Body of pancreas (tissue), 4 donors: Measurements from ENCODE around the gene HLA-DOB. TPM values are rescaled to one million over a fixed set of nuclear protein-coding genes. Genes with fewer than 3 reads are reported as not detected.
"Not testable (repeated sequence)": the region's sequence is repeated elsewhere in the genome, so short reads cannot be mapped to it uniquely, and the experiment has no call there.

Experiments used
- ATAC-seq: fragments of 150-250 bp; one replicate; pipeline ENCODE4 v1.9.1; 2016
- DNase-seq, 4 donors: peaks; one replicate each; pipeline ENCODE4 v3.0.0-alpha.2; 2019
- H3K27ac ChIP-seq, 4 donors: fragments of 200-600 bp; sonication (generic); 1 replicate in 3 of 4; 2 replicates in 1 of 4; pipeline versions ENCODE4 v1.5.1 to v1.6.1; 2016 to 2019; ENCODE audit warnings: mild to moderate bottlenecking in 1 of 4, mixed read lengths in 1 of 4, moderate library complexity in 1 of 4
- H3K27me3 ChIP-seq, 2 donors: fragments of 200-600 bp; sonication (generic); one replicate each; pipeline ENCODE4 v1.6.0; 2016; ENCODE audit warnings: mild to moderate bottlenecking in 1 of 2
- H3K36me3 ChIP-seq, 2 donors: fragments of 200-600 bp; sonication (generic); replicated peaks in 1 of 2; 2 replicates each; pipeline ENCODE4 v1.5.1; 2016; ENCODE audit warnings: low read depth in 2 of 2; ENCODE audit not compliant: insufficient read depth in 1 of 2
- H3K4me1 ChIP-seq: fragments of 200-600 bp; sonication (generic); one replicate; pipeline ENCODE4 v1.6.0; 2016
- H3K4me3 ChIP-seq, 2 donors: fragments of 200-600 bp; sonication (generic); 1 replicate in 1 of 2; 2 replicates in 1 of 2; pipeline ENCODE4 v1.5.1; 2016 to 2019
- H3K9me3 ChIP-seq, 3 donors: fragments of 200-600 bp; sonication (generic); 1 replicate in 2 of 3; 2 replicates in 1 of 3; pipeline ENCODE4 v1.5.1; 2016
- POLR2A ChIP-seq, 3 donors: fragments of 450-650 bp; IDR thresholded peaks; one replicate each; pipeline ENCODE4 v1.6.1; 2016; ENCODE audit warnings: antibody characterized with exemption in 3 of 3, mild to moderate bottlenecking in 2 of 3
- WGBS, 2 donors: methylation state at CpG; one replicate each; pipeline ENCODE4 v1.1.5; 2017; 5-methylcytosine and 5-hydroxymethylcytosine counted together
- intact Hi-C: fragments of 100-400 bp; cut with DNase I; formaldehyde crosslinking; loops from one replicate; pipeline ENCODE4 v1.15.1; 2023
- total RNA-seq, 2 donors: library from RNA; depleted of rRNA; stranded (reverse); fragments of >200 nt; gene quantifications; one replicate each; pipeline ENCODE4 v1.1.0, GENCODE V29; 2016
- TF ChIP-seq, protein P1 (sequence below), 7 experiments: fragments of 450-650 bp in 4 of 7; fragments of 200-600 bp in 3 of 7; sonication (generic) in 3 of 7; IDR thresholded peaks; one replicate each; pipeline ENCODE4 v1.5.1; 2016 to 2019; ENCODE audit warnings: antibody characterized with exemption in 7 of 7

The HLA-DOB gene
- total RNA-seq, 2 donors from 2014 or later = not detected

GRCh38 chr6:32785781-32786533 lies 30.8 kb downstream of the HLA-DOB start:
- ATAC-seq (no peak), DNase-seq (peak in 3 of 4 donors; percentile 15 to 68 (median 23))
- no peak overlapping the region for H3K27ac ChIP-seq
- TF ChIP-seq POLR2A (IDR thresholded peaks at IDR 0.05) = no peak
- TF ChIP-seq, protein P1, sequence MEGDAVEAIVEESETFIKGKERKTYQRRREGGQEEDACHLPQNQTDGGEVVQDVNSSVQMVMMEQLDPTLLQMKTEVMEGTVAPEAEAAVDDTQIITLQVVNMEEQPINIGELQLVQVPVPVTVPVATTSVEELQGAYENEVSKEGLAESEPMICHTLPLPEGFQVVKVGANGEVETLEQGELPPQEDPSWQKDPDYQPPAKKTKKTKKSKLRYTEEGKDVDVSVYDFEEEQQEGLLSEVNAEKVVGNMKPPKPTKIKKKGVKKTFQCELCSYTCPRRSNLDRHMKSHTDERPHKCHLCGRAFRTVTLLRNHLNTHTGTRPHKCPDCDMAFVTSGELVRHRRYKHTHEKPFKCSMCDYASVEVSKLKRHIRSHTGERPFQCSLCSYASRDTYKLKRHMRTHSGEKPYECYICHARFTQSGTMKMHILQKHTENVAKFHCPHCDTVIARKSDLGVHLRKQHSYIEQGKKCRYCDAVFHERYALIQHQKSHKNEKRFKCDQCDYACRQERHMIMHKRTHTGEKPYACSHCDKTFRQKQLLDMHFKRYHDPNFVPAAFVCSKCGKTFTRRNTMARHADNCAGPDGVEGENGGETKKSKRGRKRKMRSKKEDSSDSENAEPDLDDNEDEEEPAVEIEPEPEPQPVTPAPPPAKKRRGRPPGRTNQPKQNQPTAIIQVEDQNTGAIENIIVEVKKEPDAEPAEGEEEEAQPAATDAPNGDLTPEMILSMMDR (IDR thresholded peaks at IDR 0.05) = peak in 6 of 7 experiments; percentile 18 to 52 (median 33)
- intact Hi-C loops = no loop called here
- no peaks in the 10 kb centered on the region for H3K36me3 ChIP-seq
- 22 to 24% methylated on average over 5 of the region's 5 CpGs for WGBS, 2 donors
- no peak overlapping the region for H3K4me3 ChIP-seq
- H3K27me3 ChIP-seq = no peaks in the 10 kb centered on the region
- no peaks in the 10 kb centered on the region for H3K9me3 ChIP-seq
- no peaks in the 10 kb centered on the region for H3K4me1 ChIP-seq

DNA sequence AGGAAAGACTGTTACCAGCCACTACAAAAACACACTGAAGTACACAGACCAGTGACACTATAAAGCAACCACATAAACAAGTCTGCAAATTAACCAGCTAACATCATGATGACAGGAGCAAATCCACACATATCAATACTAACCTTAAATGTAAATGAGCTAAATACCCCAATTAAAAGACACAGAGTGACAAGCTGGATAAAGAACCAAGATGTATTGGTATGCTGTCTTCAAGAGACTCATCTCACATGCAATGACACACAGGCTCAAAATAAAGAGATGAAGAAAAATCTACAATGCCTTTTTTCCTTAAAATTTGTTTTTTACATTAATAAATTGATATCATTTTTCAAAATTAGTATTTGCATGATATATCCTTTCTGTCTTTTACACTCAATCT lies 33.9 kb downstream of the HLA-DOB start:
- H3K27ac ChIP-seq, ATAC-seq, H3K4me3 ChIP-seq, DNase-seq, H3K4me1 ChIP-seq, intact Hi-C loops, H3K9me3 ChIP-seq, H3K36me3 ChIP-seq, H3K27me3 ChIP-seq: not testable (repeated sequence)

GRCh38 chr6:32779036-32779435 lies 37.8 kb downstream of the HLA-DOB start:
- no peak overlapping the region for H3K4me3 ChIP-seq
- ATAC-seq (no peak), DNase-seq (no peak)
- intact Hi-C loops = no loop called here
- H3K27ac ChIP-seq = no peak overlapping the region
- no peaks in the 10 kb centered on the region for H3K4me1 ChIP-seq
- no peaks in the 10 kb centered on the region for H3K27me3 ChIP-seq
- H3K36me3 ChIP-seq = no peaks in the 10 kb centered on the region
- no peaks in the 10 kb centered on the region for H3K9me3 ChIP-seq
- no peak for TF ChIP-seq POLR2A (IDR thresholded peaks at IDR 0.05)
- TF ChIP-seq, protein P1 (IDR thresholded peaks at IDR 0.05) = no peak

DNA sequence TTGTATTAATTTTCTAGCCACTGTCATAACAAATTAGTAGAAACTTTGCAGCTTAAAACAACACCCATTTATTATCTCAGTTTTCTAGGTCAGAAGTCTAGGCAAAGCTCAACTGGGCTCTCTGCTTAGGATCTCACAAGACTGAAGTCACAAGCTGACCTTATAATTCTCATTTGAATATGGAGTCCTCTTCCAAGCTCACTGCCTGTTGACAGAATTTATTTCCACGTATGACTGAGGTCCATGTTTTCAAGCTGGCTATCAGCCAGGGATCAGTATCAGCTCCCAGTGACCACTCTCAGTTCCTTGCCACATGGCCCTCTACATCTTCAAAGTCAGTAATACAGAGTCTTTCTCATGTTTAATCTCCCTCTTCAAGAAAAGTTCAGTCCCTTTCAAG lies 41.7 kb downstream of the HLA-DOB start:
- Histone ChIP-seq H3K4me1 (no peaks in the 10 kb centered on the region), H3K27ac (no peak overlapping the region), H3K27me3 (no peaks in the 10 kb centered on the region), H3K4me3 (no peak overlapping the region), H3K36me3 (no peaks in the 10 kb centered on the region), H3K9me3 (no peaks in the 10 kb centered on the region)
- ATAC-seq (no peak), DNase-seq (no peak)
- intact Hi-C loops = no loop called here
- no peak for TF ChIP-seq POLR2A (IDR thresholded peaks at IDR 0.05)
- TF ChIP-seq, protein P1 (IDR thresholded peaks at IDR 0.05) = no peak
- whole genome bisulfite sequencing, 2 donors = 14 to 35% methylated on average over 1 of the region's 1 CpG

- no peaks in the 10 kb centered on the region for H3K27me3 ChIP-seq
- ATAC-seq = no peak
- H3K4me1 ChIP-seq = no peaks in the 10 kb centered on the region
- WGBS, 2 donors = 63 to 93% methylated on average over 1 of the region's 1 CpG
- no peak overlapping the region for H3K27ac ChIP-seq
- no peak for DNase-seq
- H3K4me3 ChIP-seq = no peak overlapping the region
- no peak for TF ChIP-seq POLR2A (IDR thresholded peaks at IDR 0.05)
- TF ChIP-seq, protein P1 (IDR thresholded peaks at IDR 0.05) = no peak
- H3K36me3 ChIP-seq = no peaks in the 10 kb centered on the region
- no peaks in the 10 kb centered on the region for H3K9me3 ChIP-seq
- intact Hi-C loops = no loop called here
Measured at GRCh38 chr6:32774426-32774825, 42.4 kb downstream of the HLA-DOB start.
